ENCODE results near the gene LINC00237. TPM values are rescaled to one million over a fixed set of nuclear protein-coding genes. Genes with fewer than 3 reads are reported as not detected.

Gene LINC00237
- total RNA-seq, 1 donor from 2014 or later = not detected

DNA sequence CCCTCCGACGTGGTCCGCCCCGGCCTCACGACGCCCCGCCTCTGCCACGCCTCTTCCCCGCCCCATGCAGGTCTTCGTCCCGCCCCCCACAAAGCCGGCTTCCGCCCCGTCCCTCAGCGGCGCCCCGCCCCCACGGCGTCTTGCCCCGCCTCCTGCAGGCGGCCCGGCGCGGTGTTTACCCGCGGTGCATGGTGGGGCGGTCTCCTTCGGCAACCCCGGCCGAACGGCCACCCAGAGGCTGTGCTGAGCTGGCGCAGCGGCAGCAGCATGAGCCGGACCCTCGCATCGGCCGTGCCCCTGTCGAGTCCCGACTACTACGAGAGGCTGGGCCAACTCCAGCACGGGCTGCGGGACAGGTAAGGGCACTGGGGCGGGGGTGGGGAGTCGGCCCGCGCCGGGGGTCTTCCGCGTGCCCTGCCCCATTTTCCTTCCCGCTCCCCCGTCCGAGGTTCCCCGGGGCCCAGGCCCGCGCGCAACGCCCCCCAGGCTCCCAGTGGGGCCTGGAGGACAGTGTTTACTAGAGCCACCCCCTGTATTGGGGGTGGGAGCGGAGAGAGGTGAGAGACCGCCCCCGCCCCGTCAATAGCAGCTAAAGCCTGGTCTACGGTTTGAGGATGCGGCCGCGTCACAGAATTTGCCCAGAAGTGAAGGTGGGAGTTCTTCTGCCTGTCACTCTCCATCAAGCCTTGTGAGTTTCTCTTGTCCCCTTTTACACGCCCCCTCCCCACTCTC is 19.9 kb upstream of the LINC00237 start, which contains the start of gene KIZ:
TSS of gene KIZ (plus strand) at position 234 of the 732 bp plus-strand sequence. CDS start at position 268, 34 bp downstream.
- DNase-seq (ENCODE audit: low read depth) = no peak
- TF ChIP-seq, protein P1, sequence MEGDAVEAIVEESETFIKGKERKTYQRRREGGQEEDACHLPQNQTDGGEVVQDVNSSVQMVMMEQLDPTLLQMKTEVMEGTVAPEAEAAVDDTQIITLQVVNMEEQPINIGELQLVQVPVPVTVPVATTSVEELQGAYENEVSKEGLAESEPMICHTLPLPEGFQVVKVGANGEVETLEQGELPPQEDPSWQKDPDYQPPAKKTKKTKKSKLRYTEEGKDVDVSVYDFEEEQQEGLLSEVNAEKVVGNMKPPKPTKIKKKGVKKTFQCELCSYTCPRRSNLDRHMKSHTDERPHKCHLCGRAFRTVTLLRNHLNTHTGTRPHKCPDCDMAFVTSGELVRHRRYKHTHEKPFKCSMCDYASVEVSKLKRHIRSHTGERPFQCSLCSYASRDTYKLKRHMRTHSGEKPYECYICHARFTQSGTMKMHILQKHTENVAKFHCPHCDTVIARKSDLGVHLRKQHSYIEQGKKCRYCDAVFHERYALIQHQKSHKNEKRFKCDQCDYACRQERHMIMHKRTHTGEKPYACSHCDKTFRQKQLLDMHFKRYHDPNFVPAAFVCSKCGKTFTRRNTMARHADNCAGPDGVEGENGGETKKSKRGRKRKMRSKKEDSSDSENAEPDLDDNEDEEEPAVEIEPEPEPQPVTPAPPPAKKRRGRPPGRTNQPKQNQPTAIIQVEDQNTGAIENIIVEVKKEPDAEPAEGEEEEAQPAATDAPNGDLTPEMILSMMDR (conservative IDR thresholded peaks at IDR 0.05; ENCODE audit: low read depth, low read length) = peak; percentile 37
- peak within 1 kb of the TSS; percentile 94 for H3K4me3 ChIP-seq (ENCODE audit: low read depth, low read length)

DNA sequence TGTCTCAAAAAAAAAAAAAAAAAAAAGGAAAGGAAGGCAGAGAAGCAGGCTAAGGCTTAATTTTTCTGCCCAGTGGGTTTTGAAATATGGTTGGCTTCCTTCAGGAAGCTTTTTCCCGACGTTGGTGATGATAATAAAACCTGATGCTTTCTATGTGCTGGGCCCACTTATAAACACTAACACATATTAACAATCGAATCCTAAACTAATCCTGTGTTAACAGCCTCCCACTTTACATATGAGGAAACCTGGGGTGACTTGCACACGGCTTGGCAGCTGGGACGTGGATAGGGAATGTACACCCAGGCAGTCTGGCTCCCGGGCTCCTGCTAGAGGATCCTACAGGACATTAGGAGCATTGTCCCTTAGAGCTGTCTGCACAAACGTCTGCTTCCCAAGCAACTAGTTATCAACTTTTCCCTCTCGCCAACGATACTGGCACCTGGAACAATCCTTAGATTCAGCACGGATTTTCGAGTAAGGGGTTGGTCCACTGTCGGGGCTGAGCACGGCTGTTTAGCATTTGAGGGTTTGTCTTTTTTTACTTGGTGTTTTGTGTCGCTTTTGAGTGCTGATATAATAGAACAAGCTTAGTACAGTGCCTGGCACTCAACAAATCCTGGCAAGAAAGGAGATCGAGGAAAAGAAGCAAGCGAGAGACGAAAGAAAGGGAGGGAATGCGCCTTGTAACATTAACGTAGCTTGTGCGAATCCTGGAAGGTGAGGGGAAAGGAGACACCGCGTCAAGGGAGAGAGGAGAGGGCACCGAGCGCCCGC is 19.1 kb upstream of the LINC00237 start:
- TF ChIP-seq, protein P1 (conservative IDR thresholded peaks at IDR 0.05; ENCODE audit: low read depth, low read length) = peak; percentile 26
- DNase-seq (ENCODE audit: low read depth) = peak; percentile 29
- H3K4me3 ChIP-seq (ENCODE audit: low read depth, low read length) = peak overlapping the region; percentile 94

DNA sequence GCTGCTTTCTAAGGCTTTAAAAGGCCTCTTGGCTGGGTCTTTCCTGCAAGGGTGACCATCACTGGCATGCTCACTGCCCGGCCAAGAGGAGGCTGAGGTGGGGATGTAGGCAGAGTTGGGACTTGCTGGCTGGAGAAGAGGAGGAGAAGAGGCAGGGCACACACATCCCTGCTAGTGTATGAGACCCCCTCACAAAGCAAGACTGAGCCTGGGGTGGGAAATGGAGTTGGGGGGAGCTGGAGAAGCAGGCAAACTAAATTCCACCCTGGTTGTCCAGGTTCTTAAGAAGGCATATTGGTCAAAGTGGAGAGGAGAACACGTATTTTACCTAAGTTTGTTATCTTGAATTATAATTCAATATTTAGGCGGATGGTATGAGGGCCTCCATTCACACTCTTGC is 18.0 kb upstream of the LINC00237 start:
- TF ChIP-seq, protein P1 (conservative IDR thresholded peaks at IDR 0.05; ENCODE audit: low read depth, low read length) = no peak
- no peak overlapping the region for H3K4me3 ChIP-seq (ENCODE audit: low read depth, low read length)
- no peak for DNase-seq (ENCODE audit: low read depth)

DNA sequence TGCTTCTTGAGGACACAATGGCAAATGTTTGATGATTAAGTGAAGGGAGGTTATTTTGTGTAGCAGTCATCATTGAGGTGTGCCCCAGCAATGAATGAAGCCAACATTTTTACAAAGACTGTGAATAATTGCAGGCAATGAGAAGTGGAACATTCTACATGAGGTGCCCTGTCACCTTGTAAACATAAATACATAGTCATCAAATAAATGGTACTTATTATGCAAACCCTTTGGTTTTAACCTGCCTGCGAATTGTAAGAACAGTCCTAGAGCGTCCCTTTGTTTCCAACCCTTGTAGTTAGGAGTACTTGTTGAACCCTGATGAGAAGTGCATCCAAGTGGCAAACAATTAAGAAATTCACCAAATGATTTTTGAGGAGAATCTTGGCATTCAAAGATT is 12.6 kb upstream of the LINC00237 start:
- TF ChIP-seq, protein P1 (conservative IDR thresholded peaks at IDR 0.05; ENCODE audit: low read depth, low read length) = no peak
- no peak overlapping the region for H3K4me3 ChIP-seq (ENCODE audit: low read depth, low read length)
- no peak for DNase-seq (ENCODE audit: low read depth)

DNA sequence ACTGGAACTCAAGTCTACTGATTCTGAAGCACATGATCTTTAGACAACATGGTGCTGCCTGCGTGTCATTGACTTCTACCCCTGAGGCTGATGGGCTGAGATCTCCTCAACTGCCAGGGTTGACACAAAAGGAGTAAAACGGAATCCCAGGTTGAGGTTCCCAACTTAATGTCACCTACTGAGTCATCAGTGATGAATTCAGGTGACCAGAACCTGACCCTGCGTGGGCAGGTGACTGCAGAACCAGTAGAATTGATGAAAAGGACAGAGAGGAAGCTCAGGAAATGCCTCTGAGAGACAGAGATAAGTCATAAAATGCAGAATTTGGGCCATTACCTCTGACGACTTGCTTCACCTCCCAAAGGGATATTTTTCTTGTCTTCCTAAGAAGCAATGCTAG is 12.0 kb upstream of the LINC00237 start:
- no peak for DNase-seq (ENCODE audit: low read depth)
- TF ChIP-seq, protein P1 (conservative IDR thresholded peaks at IDR 0.05; ENCODE audit: low read depth, low read length) = no peak
- no peak overlapping the region for H3K4me3 ChIP-seq (ENCODE audit: low read depth, low read length)

DNA sequence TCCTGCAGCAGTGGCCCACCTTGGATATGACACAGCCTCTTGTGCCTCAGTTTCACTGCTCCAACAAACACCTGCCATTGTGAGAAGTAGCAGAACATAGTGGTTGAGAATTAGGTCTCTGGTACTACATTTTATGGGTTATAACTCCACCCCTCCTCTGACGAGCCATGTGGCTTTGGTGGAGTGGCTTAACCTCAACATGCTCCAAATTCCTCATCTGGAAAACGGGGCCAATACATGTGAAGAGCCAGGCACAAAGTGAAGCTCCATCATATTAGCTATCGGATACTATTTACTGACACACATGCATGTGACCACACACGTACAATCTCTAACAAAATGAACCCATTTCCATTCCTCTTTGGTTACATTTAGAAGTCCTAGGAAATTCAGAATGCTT is 11.4 kb upstream of the LINC00237 start:
- DNase-seq (ENCODE audit: low read depth) = no peak
- TF ChIP-seq, protein P1 (conservative IDR thresholded peaks at IDR 0.05; ENCODE audit: low read depth, low read length) = no peak
- H3K4me3 ChIP-seq (ENCODE audit: low read depth, low read length) = no peak overlapping the region

Measured in epithelial cell of proximal tubule (primary cell).